Thyroid gland (tissue), 4 donors: ENCODE results near the gene DIS3L2. TPM values are rescaled to one million over a fixed set of nuclear protein-coding genes. Genes with fewer than 3 reads are reported as not detected.

ENCODE experiments used
- DNase-seq, 2 donors: peaks; one replicate each; pipeline ENCODE4 v3.0.0-alpha.2; 2019
- H3K27ac ChIP-seq, 3 donors: fragments of 200-600 bp; sonication (generic); 1 replicate in 2 of 3; 2 replicates in 1 of 3; pipeline ENCODE4 v1.5.1; 2016 to 2019; ENCODE audit warnings: mild to moderate bottlenecking in 1 of 3, moderate library complexity in 1 of 3
- H3K27me3 ChIP-seq: fragments of 200-600 bp; sonication (generic); one replicate; pipeline ENCODE4 v1.5.1; 2019
- H3K36me3 ChIP-seq, 2 donors: fragments of 200-600 bp; sonication (generic); one replicate each; pipeline ENCODE4 v1.5.1; 2016 to 2019
- H3K4me1 ChIP-seq, 2 donors: fragments of 200-600 bp; sonication (generic); one replicate each; pipeline ENCODE4 v1.5.1; 2017 to 2019
- H3K4me3 ChIP-seq, 3 donors: fragments of 200-600 bp; sonication (generic); replicated peaks in 1 of 3; 1 replicate in 2 of 3; 2 replicates in 1 of 3; pipeline ENCODE4 v1.5.1; 2016; ENCODE audit warnings: mild to moderate bottlenecking in 1 of 3
- H3K9me3 ChIP-seq: fragments of 200-600 bp; sonication (generic); one replicate; pipeline ENCODE4 v1.5.1; 2017
- POLR2A ChIP-seq, 2 donors: fragments of 450-650 bp; IDR thresholded peaks; one replicate each; pipeline ENCODE4 v1.6.1; 2017; ENCODE audit warnings: antibody characterized with exemption in 2 of 2, mild to moderate bottlenecking in 2 of 2, moderate library complexity in 1 of 2
- WGBS, 2 donors: methylation state at CpG; one replicate each; pipeline ENCODE4 v1.1.5; 2017; 5-methylcytosine and 5-hydroxymethylcytosine counted together
- intact Hi-C: fragments of 100-400 bp; cut with DNase I; formaldehyde crosslinking; loops from one replicate; pipeline ENCODE4 v1.15.1; 2023
- total RNA-seq, 4 donors: library from RNA; depleted of rRNA; stranded (reverse); fragments of >200 nt; gene quantifications; one replicate each; pipeline ENCODE4 v1.2.3, GENCODE V29; 2016
- TF ChIP-seq, protein P1 (sequence below), 6 experiments: fragments of 200-600 bp in 3 of 6; fragments of 450-650 bp in 3 of 6; sonication (generic) in 3 of 6; IDR thresholded peaks; one replicate each; pipeline ENCODE4 v1.5.1; 2016 to 2019; ENCODE audit warnings: antibody characterized with exemption in 6 of 6, mild to moderate bottlenecking in 2 of 6, inconsistent platforms in 1 of 6, moderate library complexity in 1 of 6

Gene DIS3L2
- total RNA-seq, 4 donors from 2014 or later: 42.2 to 68.7 (median 50.3) TPM

DNA sequence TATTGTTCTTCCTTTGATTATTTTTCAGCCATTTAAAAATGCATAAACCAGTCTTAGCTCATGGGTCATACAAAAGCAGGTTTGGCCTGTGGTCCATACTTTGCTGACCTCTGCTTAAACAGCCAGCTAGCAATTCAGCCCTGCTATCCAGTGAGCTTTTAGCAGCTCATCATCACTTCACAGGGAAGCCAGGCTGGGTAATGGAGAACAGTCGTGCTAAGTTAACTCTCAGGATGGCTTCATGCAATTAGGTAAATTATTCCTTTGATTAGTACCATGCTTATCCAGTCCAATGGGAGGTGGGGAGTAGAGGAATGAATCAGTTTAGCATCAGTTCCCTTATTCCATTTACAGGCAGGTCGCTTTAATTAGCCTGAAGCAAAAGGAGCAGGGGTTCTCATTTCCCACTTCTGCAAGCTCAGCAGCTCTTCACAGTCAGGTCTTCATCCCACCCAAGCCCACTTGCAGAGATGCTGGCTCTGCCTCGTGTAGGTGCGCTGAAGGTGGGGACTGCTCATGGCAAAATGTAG lies 307.2 kb downstream of the DIS3L2 start:
- Histone ChIP-seq H3K36me3 (peaks cover 5 to 7% of the 10 kb centered on the region in 2 donors), H3K27me3 (no peaks in the 10 kb centered on the region), H3K4me1 (peaks cover 4 to 5% of the 10 kb centered on the region in 2 donors), H3K4me3 (no peak overlapping the region), H3K9me3 (no peaks in the 10 kb centered on the region), H3K27ac (no peak overlapping the region)
- TF ChIP-seq, protein P1, sequence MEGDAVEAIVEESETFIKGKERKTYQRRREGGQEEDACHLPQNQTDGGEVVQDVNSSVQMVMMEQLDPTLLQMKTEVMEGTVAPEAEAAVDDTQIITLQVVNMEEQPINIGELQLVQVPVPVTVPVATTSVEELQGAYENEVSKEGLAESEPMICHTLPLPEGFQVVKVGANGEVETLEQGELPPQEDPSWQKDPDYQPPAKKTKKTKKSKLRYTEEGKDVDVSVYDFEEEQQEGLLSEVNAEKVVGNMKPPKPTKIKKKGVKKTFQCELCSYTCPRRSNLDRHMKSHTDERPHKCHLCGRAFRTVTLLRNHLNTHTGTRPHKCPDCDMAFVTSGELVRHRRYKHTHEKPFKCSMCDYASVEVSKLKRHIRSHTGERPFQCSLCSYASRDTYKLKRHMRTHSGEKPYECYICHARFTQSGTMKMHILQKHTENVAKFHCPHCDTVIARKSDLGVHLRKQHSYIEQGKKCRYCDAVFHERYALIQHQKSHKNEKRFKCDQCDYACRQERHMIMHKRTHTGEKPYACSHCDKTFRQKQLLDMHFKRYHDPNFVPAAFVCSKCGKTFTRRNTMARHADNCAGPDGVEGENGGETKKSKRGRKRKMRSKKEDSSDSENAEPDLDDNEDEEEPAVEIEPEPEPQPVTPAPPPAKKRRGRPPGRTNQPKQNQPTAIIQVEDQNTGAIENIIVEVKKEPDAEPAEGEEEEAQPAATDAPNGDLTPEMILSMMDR (IDR thresholded peaks at IDR 0.05): no peak
- TF ChIP-seq POLR2A (IDR thresholded peaks at IDR 0.05): no peak
- 88 to 95% methylated on average over 4 of the region's 4 CpGs for WGBS, 2 donors
- intact Hi-C loops: no loop called here
- no peak for DNase-seq

DNA sequence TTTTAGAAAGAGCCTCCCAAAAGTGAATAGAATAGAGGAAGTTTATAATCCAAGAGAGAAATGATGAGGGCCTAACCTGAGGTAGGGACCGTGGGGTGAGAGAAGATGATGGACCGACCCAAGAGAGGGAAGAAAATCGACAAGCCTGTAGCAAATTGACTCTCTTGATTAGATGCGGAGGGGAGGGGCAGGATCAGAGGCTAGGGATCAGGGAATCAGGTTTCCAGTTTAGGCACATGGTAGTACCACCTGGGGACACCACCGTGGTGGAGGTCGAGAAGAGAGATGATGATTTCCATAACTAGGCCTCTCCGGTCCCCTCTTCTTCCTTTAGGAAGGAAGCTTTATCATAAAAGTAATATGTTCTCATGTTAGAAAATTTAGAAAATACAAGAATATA lies 308.4 kb downstream of the DIS3L2 start:
- Histone ChIP-seq H3K4me3 (no peak overlapping the region), H3K27ac (no peak overlapping the region), H3K36me3 (no peaks in the 10 kb centered on the region), H3K27me3 (no peaks in the 10 kb centered on the region), H3K9me3 (no peaks in the 10 kb centered on the region), H3K4me1 (peaks cover 12 to 15% of the 10 kb centered on the region in 2 donors)
- DNase-seq: no peak
- intact Hi-C loops: no loop called here
- WGBS, 2 donors: 95% methylated on average over 7 of the region's 7 CpGs
- TF ChIP-seq, protein P1 (IDR thresholded peaks at IDR 0.05): no peak
- no peak for TF ChIP-seq POLR2A (IDR thresholded peaks at IDR 0.05)

DNA sequence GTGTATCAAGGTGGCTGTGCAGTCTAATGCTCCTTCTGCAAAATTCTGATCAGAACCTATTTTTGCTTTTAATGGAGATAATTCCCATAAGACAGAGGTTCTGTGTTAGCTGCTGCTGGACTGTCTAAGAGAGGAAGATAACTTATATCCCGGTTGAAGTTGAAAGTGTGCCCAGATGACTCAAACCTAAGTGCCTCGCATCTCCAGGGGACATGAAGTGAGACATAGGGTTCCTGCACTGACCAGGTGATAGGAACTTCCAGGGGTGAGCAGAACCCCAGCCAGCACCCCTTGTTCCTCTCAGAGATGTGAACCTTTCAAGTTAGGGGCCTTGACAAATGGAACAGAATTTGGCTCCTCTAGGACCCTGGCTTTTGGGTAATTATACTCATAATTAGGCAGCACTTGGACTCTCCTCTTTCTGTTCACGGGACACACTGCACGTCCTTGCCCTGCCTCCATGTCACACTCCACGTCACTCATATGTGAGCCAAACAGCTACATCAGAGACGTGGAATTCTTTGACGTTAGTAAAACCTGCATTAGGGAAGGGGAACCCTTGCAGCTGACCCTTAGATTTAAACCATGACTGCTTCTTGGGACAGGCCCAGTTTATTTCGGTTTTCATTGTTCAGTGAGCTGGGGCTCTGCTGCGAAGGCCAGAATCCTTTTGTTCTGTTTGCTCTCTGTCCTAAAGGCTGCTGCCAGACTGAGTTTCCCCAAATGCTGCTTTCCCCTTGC lies 312.6 kb downstream of the DIS3L2 start:
- Histone ChIP-seq H3K27ac (peak overlapping the region in 2 of 3 donors; percentile 47 to 48), H3K9me3 (no peaks in the 10 kb centered on the region), H3K36me3 (no peaks in the 10 kb centered on the region), H3K4me1 (peaks cover 12 to 22% of the 10 kb centered on the region in 2 donors), H3K27me3 (no peaks in the 10 kb centered on the region), H3K4me3 (no peak overlapping the region)
- intact Hi-C loops: no loop called here
- WGBS, 2 donors: 76 to 84% methylated on average over 9 of the region's 9 CpGs
- DNase-seq: no peak
- no peak for TF ChIP-seq POLR2A (IDR thresholded peaks at IDR 0.05)
- TF ChIP-seq, protein P1 (IDR thresholded peaks at IDR 0.05): no peak

DNA sequence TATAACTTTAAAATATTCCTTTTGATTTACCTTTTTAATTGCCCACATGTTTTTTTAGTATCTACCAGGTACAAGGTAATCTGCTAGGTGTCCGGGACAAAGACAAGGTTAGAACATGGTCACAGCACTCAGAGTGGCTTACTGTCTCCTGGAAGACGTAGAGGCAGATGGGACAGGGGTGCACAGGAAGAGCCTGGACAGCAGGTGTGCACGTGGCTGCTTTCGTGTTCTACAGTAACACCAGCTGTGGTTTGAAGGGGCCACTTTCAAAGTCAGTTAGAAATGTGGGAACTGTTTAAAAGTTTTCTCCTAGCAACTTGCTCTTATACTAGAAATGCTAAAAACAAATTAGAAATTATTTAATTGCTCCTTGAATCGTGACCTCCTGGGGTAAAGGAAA lies 314.2 kb downstream of the DIS3L2 start:
- no peaks in the 10 kb centered on the region for H3K36me3 ChIP-seq
- peaks cover 12 to 22% of the 10 kb centered on the region in 2 donors for H3K4me1 ChIP-seq
- DNase-seq: no peak
- intact Hi-C loops: no loop called here
- no peaks in the 10 kb centered on the region for H3K9me3 ChIP-seq
- H3K27me3 ChIP-seq: no peaks in the 10 kb centered on the region
- 86 to 89% methylated on average over 5 of the region's 5 CpGs for WGBS, 2 donors
- H3K4me3 ChIP-seq: no peak overlapping the region
- TF ChIP-seq, protein P1 (IDR thresholded peaks at IDR 0.05): no peak
- TF ChIP-seq POLR2A (IDR thresholded peaks at IDR 0.05): no peak
- H3K27ac ChIP-seq: no peak overlapping the region

DNA sequence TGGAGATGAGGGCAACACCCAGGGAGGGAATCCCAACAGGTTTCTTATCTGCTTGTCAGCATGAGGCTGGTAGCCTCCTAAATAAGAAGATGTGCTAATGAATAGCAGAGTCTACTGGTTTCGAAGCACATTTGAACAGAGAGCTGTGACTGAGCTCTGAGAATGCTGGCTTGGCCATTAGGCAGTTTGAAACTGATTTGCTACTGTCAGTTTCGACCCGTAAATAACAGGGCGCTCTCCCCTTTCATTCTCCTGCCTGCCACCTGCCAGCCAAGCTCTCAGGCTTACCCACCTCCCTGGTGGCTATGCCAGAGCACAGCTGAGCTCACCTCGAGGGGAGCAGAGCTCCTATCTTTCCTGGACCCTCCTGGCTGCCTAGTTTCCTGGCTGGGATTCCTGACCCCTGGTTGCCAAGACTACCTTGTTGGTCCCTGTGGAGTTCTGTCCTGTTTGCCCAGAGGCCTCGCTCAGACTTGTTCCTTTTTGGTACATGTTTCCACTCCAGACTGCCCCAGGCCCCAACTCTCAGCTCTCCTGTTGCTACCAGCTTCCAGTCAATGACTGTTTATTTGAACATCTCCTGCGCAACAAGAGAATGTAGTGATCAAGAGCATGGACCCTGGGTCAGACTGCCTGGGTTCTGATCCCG lies 314.7 kb downstream of the DIS3L2 start:
- no peak for TF ChIP-seq POLR2A (IDR thresholded peaks at IDR 0.05)
- TF ChIP-seq, protein P1 (IDR thresholded peaks at IDR 0.05): no peak
- no peak overlapping the region for H3K27ac ChIP-seq
- no peak overlapping the region for H3K4me3 ChIP-seq
- H3K9me3 ChIP-seq: no peaks in the 10 kb centered on the region
- no peaks in the 10 kb centered on the region for H3K27me3 ChIP-seq
- intact Hi-C loops: no loop called here
- H3K4me1 ChIP-seq: peaks cover 12 to 22% of the 10 kb centered on the region in 2 donors
- no peak for DNase-seq
- 80 to 93% methylated on average over 8 of the region's 8 CpGs for WGBS, 2 donors
- H3K36me3 ChIP-seq: no peaks in the 10 kb centered on the region
